GM12891 (cell line): ENCODE data around the gene PLA2R1.
"Not testable (repeated sequence)": the region's sequence is repeated elsewhere in the genome, so short reads cannot be mapped to it uniquely, and the experiment has no call there.

Experiments
- DNase-seq: peaks from one replicate; pipeline ENCODE4 v3.0.0; 2011; ENCODE audit warnings: low spot score; ENCODE audit not compliant: insufficient read length
- FAIRE-seq: peaks from 2 replicates; lab custom pipeline; 2011; peaks lifted over from hg19 to GRCh38; lab: Jason Lieb, UNC
- PAX5 ChIP-seq: IDR thresholded peaks from 2 replicates; pipeline ENCODE4 v1.6.1; 2011; ENCODE audit warnings: low read length, moderate library complexity, mild to moderate bottlenecking; ENCODE audit not compliant: insufficient read depth, severe bottlenecking
- POLR2A ChIP-seq: IDR thresholded peaks from 2 replicates; pipeline ENCODE4 v1.6.1; 2011; ENCODE audit warnings: low read depth, low read length, control low read depth
- POLR2AphosphoS5 ChIP-seq: IDR thresholded peaks from 2 replicates; pipeline ENCODE4 v1.6.1; 2011; ENCODE audit warnings: low read depth, low read length, control low read depth
- POU2F2 ChIP-seq: IDR thresholded peaks from 2 replicates; pipeline ENCODE4 v1.6.1; 2011; ENCODE audit warnings: low read depth, mild to moderate bottlenecking, control low read depth, low read length, moderate library complexity
- SPI1 ChIP-seq: IDR thresholded peaks from 2 replicates; pipeline ENCODE4 v1.6.1; 2011; ENCODE audit warnings: low read depth, low read length, control low read depth
- TAF1 ChIP-seq: IDR thresholded peaks from 2 replicates; pipeline ENCODE4 v1.6.1; 2011; ENCODE audit warnings: low read depth, low read length, control low read depth

PLA2R1 gene

GRCh38 chr2:159971365-159972152 is 90.9 kb downstream of the PLA2R1 start:
- DNase-seq (no peak), FAIRE-seq (no peak)
- TF ChIP-seq POLR2AphosphoS5 (no peak), SPI1 (peak; percentile 27; the same call in 1 of the 2 replicates), POLR2A (no peak)

- DNase-seq, FAIRE-seq: not testable (repeated sequence)
Observed at GRCh38 chr2:159970548-159970947, 91.9 kb downstream of the PLA2R1 start.

- FAIRE-seq (peak; percentile 89), DNase-seq (peak; percentile 13)
- no peak for TF ChIP-seq POU2F2
- no peak for TF ChIP-seq SPI1
Observed at GRCh38 chr2:159968279-159968900, 94.0 kb downstream of the PLA2R1 start.

DNA sequence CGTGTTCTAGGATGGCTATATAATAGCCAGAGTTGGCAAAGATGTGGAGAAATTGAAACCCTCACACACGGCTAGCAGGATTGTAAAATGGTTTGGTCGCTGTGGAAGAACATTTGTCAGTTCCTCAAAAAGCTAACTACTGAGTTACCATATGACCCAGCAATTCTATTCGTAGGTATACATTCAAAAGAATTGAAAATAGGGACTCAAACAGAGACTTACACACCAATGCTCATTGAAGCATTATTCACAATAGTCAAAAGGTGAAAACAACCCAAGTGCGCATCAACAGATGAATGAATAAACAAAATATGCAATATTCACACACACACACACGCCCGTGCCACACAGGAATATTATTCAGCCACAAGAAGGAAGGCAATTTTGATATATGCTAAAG is 98.7 kb downstream of the PLA2R1 start:
- DNase-seq (no peak), FAIRE-seq (peak; percentile 94)
- TF ChIP-seq POLR2A (no peak), POU2F2 (no peak), TAF1 (no peak), SPI1 (peak; percentile 96)

DNA sequence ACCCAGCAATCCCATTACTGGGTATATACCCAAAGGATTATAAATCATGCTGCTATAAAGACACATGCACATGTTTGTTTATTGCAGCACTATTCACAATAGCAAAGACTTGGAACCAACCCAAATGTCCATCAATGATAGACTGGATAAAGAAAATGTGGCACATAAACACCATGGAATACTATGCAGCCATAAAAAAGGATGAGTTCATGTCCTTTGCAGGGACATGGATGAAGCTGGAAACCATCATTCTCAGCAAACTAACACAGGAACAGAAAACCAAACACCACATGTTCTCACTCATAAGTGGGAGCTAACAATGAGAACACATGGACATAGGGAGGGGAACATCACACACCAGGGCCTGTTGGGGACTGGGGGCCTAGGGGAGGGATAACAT is 99.9 kb downstream of the PLA2R1 start:
- not testable (repeated sequence) for DNase-seq, FAIRE-seq

GRCh38 chr2:159961451-159961850 is 101.0 kb downstream of the PLA2R1 start:
- TF ChIP-seq PAX5 (no peak), POLR2AphosphoS5 (no peak), POLR2A (no peak), SPI1 (no peak), POU2F2 (no peak), TAF1 (no peak)
- FAIRE-seq (no peak), DNase-seq (no peak)

- no peak for FAIRE-seq
- no peak for DNase-seq
- TF ChIP-seq SPI1 = no peak
- TF ChIP-seq TAF1 = no peak
- no peak for TF ChIP-seq POLR2A
- no peak for TF ChIP-seq POLR2AphosphoS5
- TF ChIP-seq PAX5 = no peak
- TF ChIP-seq POU2F2 = no peak
Observed at GRCh38 chr2:159961037-159961436, 101.4 kb downstream of the PLA2R1 start.

DNA sequence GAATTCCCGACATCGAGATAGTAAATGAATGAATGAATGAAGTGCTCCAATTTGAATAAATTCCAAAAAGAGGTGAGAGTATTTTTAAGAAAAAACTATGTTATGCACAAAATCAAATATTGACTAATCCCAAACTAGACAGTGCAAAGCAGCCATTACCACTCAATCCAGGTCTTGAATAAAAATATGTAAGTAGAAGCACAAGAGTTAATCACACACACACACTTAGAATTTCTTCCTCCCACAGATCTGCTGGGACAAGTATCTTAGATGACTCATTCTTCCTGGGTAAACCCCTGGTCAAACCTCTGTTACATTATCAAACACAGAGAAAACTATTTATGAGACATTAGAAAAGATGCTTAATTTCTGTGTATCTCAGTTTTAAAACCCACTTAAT is 102.0 kb downstream of the PLA2R1 start:
- TF ChIP-seq TAF1 (no peak), PAX5 (no peak), POU2F2 (no peak), POLR2A (no peak), SPI1 (no peak), POLR2AphosphoS5 (no peak)
- DNase-seq (no peak), FAIRE-seq (peak; percentile 78)

GRCh38 chr2:159959136-159959535 is 103.3 kb downstream of the PLA2R1 start:
- no peak for DNase-seq
- FAIRE-seq = no peak
- no peak for TF ChIP-seq POLR2AphosphoS5
- TF ChIP-seq POLR2A = no peak
- no peak for TF ChIP-seq TAF1

DNA sequence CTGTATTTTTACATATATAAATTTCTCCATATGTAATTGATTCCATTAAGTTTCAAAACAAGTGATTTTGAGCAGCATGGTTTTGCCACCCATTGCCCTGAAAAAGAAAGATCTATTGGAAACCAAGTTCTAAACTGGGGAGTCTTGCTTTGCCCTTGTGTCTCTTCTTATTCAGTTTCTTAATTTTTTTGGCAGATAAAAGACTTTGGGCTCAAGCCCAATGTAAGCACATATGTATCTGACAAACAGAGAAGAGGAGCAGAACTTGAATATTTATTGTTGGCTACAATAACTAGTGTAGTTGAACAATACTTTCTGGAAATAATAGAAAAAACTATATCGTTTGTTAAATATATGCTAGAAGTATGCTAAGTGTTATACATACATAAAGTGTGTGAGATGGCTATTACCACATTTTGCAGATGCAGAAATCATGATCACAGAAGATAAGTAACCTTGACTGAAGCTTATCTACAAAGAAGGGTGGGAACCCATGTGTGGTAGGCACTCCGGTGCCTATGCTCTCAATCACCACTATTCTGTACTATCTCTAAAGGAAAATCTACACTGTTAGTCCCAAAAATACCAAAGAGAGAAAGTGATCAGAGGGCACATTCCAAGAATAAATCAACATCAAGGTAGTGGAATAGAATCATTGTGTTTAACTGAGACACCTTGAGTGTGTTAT is 109.1 kb downstream of the PLA2R1 start:
- DNase-seq = no peak
- FAIRE-seq = peak; percentile 13
- no peak for TF ChIP-seq POU2F2
- TF ChIP-seq POLR2A = no peak
- no peak for TF ChIP-seq PAX5
- TF ChIP-seq POLR2AphosphoS5 = no peak
- TF ChIP-seq TAF1 = no peak
- TF ChIP-seq SPI1 = no peak
